ENCODE measurements around the gene TMPRSS4. TPM values are rescaled to one million over a fixed set of nuclear protein-coding genes. Genes with fewer than 3 reads are reported as not detected.

Gene TMPRSS4
- total RNA-seq, 1 experiment from 2014 or later, result 1.4 TPM

- ATAC-seq (no peak), DNase-seq (ENCODE audit: low spot score) (no peak)
- Mint-ChIP-seq H3K9me3 (no peaks in the 10 kb centered on the region), H3K27me3 (ENCODE audit: low read depth) (peaks cover 2% of the 10 kb centered on the region; the same call in 1 of the 2 replicates), H3K4me3 (no peak overlapping the region), H3K36me3 (no peaks in the 10 kb centered on the region), H3K27ac (no peak overlapping the region), H3K4me1 (peaks cover 21% of the 10 kb centered on the region)
- TF ChIP-seq IRF2 (CRISPR knock-in tag; IDR thresholded peaks at IDR 0.05; ENCODE audit: borderline replicate concordance, low read depth) (no peak), RORB (CRISPR knock-in tag; IDR thresholded peaks at IDR 0.05) (no peak), TCF7 (CRISPR knock-in tag; IDR thresholded peaks at IDR 0.05; ENCODE audit: low read depth) (no peak), NR2C2 (CRISPR knock-in tag; IDR thresholded peaks at IDR 0.05) (no peak), GRHL2 (CRISPR knock-in tag; IDR thresholded peaks at IDR 0.05; ENCODE audit: insufficient replicate concordance, severe bottlenecking) (no peak), TEAD1 (CRISPR knock-in tag; IDR thresholded peaks at IDR 0.05) (no peak), TP53 (CRISPR knock-in tag; IDR thresholded peaks at IDR 0.05) (no peak), ZNF317 (CRISPR knock-in tag; IDR thresholded peaks at IDR 0.05; ENCODE audit: borderline replicate concordance, low read depth) (no peak), ZSCAN18 (CRISPR knock-in tag; IDR thresholded peaks at IDR 0.05) (no peak), TEAD4 (CRISPR knock-in tag; IDR thresholded peaks at IDR 0.05) (no peak), ELF4 (CRISPR knock-in tag; IDR thresholded peaks at IDR 0.05; ENCODE audit: low read depth) (no peak), NR1H2 (CRISPR knock-in tag; IDR thresholded peaks at IDR 0.05) (no peak), MAX (CRISPR knock-in tag; IDR thresholded peaks at IDR 0.05) (no peak), JAZF1 (CRISPR knock-in tag; IDR thresholded peaks at IDR 0.05) (no peak), PRDM15 (CRISPR knock-in tag; IDR thresholded peaks at IDR 0.05) (no peak), GABPB1 (CRISPR knock-in tag; IDR thresholded peaks at IDR 0.05) (no peak), SP1 (CRISPR knock-in tag; conservative IDR thresholded peaks at IDR 0.05) (no peak)
- POLR2A ChIA-PET, result no interaction called here
- CTCF ChIA-PET, result interaction anchor here (1.3 to 1.4 kb wide), 2 partner anchors 56 to 162 kb away, joined by 4 to 5 read pairs; no protein-coding TSS in a partner anchor
These were observed 32.4 kb downstream of the TMPRSS4 start for GRCh38 chr11:118109231-118109630.

- H3K4me1 Mint-ChIP-seq, result peaks cover 14% of the 10 kb centered on the region
- H3K4me3 Mint-ChIP-seq, result no peak overlapping the region
- peaks cover 2% of the 10 kb centered on the region; the same call in 1 of the 2 replicates for H3K27me3 Mint-ChIP-seq (ENCODE audit: low read depth)
- no peak overlapping the region for H3K27ac Mint-ChIP-seq
- DNase-seq (ENCODE audit: low spot score) (no peak), ATAC-seq (no peak)
- H3K36me3 Mint-ChIP-seq, result no peaks in the 10 kb centered on the region
- ChIA-PET CTCF (no interaction called here), POLR2A (no interaction called here)
- no peaks in the 10 kb centered on the region for H3K9me3 Mint-ChIP-seq
- TF ChIP-seq ZMAT4 (CRISPR knock-in tag; IDR thresholded peaks at IDR 0.05) (no peak), FOXK1 (CRISPR knock-in tag; IDR thresholded peaks at IDR 0.05) (no peak), TEAD1 (CRISPR knock-in tag; IDR thresholded peaks at IDR 0.05) (no peak), AR (CRISPR knock-in tag; IDR thresholded peaks at IDR 0.05) (no peak), PREB (CRISPR knock-in tag; IDR thresholded peaks at IDR 0.05; ENCODE audit: borderline replicate concordance) (no peak), ETV6 (CRISPR knock-in tag; IDR thresholded peaks at IDR 0.05) (no peak), SMAD4 (CRISPR knock-in tag; IDR thresholded peaks at IDR 0.05) (no peak), ZNF263 (CRISPR knock-in tag; IDR thresholded peaks at IDR 0.05; ENCODE audit: low read depth) (no peak), GTF2I (CRISPR knock-in tag; conservative IDR thresholded peaks at IDR 0.05) (no peak)
These were observed 34.3 kb downstream of the TMPRSS4 start for GRCh38 chr11:118111019-118111743.

Measured in WTC11 (cell line).